OCI-LY3 (cell line): Measurements from ENCODE around the gene WDFY4.

Source experiments
- H2AFZ ChIP-seq: fragments of 200-600, 300-600 bp; shearing (Covaris generic); 2 replicates; pipeline ENCODE4 v1.6.0; 2014; ENCODE audit warnings: antibody characterized with exemption, low read depth, low read length
- H3K27ac ChIP-seq: fragments of 200-600, 300-600 bp; sonication (generic); 2 replicates; pipeline ENCODE4 v1.5.1; 2014; ENCODE audit warnings: mild to moderate bottlenecking, low read length, moderate library complexity, mixed read lengths
- H3K27me3 ChIP-seq: fragments of 200-600, 300-600 bp; sonication (generic); 2 replicates; pipeline ENCODE4 v1.6.1; 2014; ENCODE audit warnings: low read depth, low read length, mixed read lengths
- H3K36me3 ChIP-seq: fragments of 200-600, 300-600 bp; sonication (generic); replicated peaks from 2 replicates; pipeline ENCODE3; 2014; ENCODE audit warnings: low read depth, low read length, mixed read lengths
- H3K4me1 ChIP-seq: fragments of 300-600, 200-600 bp; sonication (generic); 2 replicates; pipeline ENCODE4 v1.6.1; 2014; ENCODE audit warnings: low read length, mixed read lengths
- H3K4me2 ChIP-seq: fragments of 200-600, 300-600 bp; sonication (generic); 2 replicates; pipeline ENCODE4 v1.6.1; 2014; ENCODE audit warnings: low read length, mixed read lengths
- H3K4me3 ChIP-seq: fragments of 300-600, 200-600 bp; sonication (generic); 2 replicates; pipeline ENCODE4 v1.5.1; 2014; ENCODE audit warnings: antibody characterized with exemption, mild to moderate bottlenecking, low read length, moderate library complexity
- H3K79me2 ChIP-seq: fragments of 300-600, 200-600 bp; shearing (Covaris generic); 2 replicates; pipeline ENCODE4 v1.6.1; 2014; ENCODE audit warnings: mild to moderate bottlenecking, low read length, mixed read lengths
- H3K9ac ChIP-seq: fragments of 300-600, 200-600 bp; shearing (Covaris generic); 2 replicates; pipeline ENCODE4 v1.6.0; 2014; ENCODE audit warnings: mild to moderate bottlenecking, low read length, moderate library complexity
- H3K9me3 ChIP-seq: fragments of 200-600, 300-600 bp; shearing (Covaris generic); 2 replicates; pipeline ENCODE4 v1.6.1; 2014; ENCODE audit warnings: low read length, mixed read lengths; ENCODE audit not compliant: insufficient read depth
- H4K20me1 ChIP-seq: fragments of 200-600, 300-600 bp; sonication (generic); 2 replicates; pipeline ENCODE4 v1.6.1; 2016; ENCODE audit warnings: low read length, mixed read lengths; ENCODE audit not compliant: insufficient read depth
- CTCF ChIP-seq: fragments of 200-600, 300-600 bp; sonication (generic); IDR thresholded peaks from 2 replicates; pipeline ENCODE4 v1.5.1; 2014; ENCODE audit warnings: antibody characterized with exemption, low read length, low read depth
- EZH2phosphoT487 ChIP-seq: fragments of 200-600 bp; shearing (Covaris generic); IDR thresholded peaks from 2 replicates; pipeline ENCODE4 v1.6.1; 2018; ENCODE audit warnings: antibody characterized with exemption, mixed run types, low read depth

WDFY4 gene

GRCh38 chr10:48881937-48882336 lies 197.3 kb downstream of the WDFY4 start:
- H3K4me1 ChIP-seq: no peaks in the 10 kb centered on the region
- H3K27me3 ChIP-seq: no peaks in the 10 kb centered on the region
- peaks cover 36% of the 10 kb centered on the region for H3K36me3 ChIP-seq
- H3K9me3 ChIP-seq: no peaks in the 10 kb centered on the region
- no peak overlapping the region for H3K4me2 ChIP-seq
- no peak for TF ChIP-seq CTCF
- no peak for TF ChIP-seq EZH2phosphoT487
- no peaks in the 10 kb centered on the region for H4K20me1 ChIP-seq
- no peaks in the 10 kb centered on the region for H3K79me2 ChIP-seq
- no peak overlapping the region for H3K27ac ChIP-seq
- no peak overlapping the region for H2AFZ ChIP-seq
- H3K9ac ChIP-seq: no peak overlapping the region
- H3K4me3 ChIP-seq: no peak overlapping the region

GRCh38 chr10:48882881-48883280 lies 198.2 kb downstream of the WDFY4 start:
- Histone ChIP-seq H3K36me3 (peaks cover 27% of the 10 kb centered on the region), H3K27ac (no peak overlapping the region), H3K4me2 (no peak overlapping the region), H3K27me3 (no peaks in the 10 kb centered on the region), H3K9me3 (no peaks in the 10 kb centered on the region), H3K79me2 (no peaks in the 10 kb centered on the region), H3K9ac (no peak overlapping the region), H4K20me1 (no peaks in the 10 kb centered on the region), H3K4me3 (no peak overlapping the region), H2AFZ (no peak overlapping the region), H3K4me1 (no peaks in the 10 kb centered on the region)
- TF ChIP-seq EZH2phosphoT487 (no peak), CTCF (no peak)

- Histone ChIP-seq H3K4me3 (no peak overlapping the region), H3K4me2 (no peak overlapping the region), H3K4me1 (no peaks in the 10 kb centered on the region), H2AFZ (no peak overlapping the region), H4K20me1 (no peaks in the 10 kb centered on the region), H3K9ac (no peak overlapping the region), H3K36me3 (peaks cover 19% of the 10 kb centered on the region), H3K9me3 (no peaks in the 10 kb centered on the region), H3K79me2 (no peaks in the 10 kb centered on the region), H3K27ac (no peak overlapping the region), H3K27me3 (no peaks in the 10 kb centered on the region)
- TF ChIP-seq CTCF (no peak), EZH2phosphoT487 (no peak)
Measured at GRCh38 chr10:48883701-48884100, 199.0 kb downstream of the WDFY4 start.

GRCh38 chr10:48884179-48885045 lies 199.7 kb downstream of the WDFY4 start:
- no peaks in the 10 kb centered on the region for H3K79me2 ChIP-seq
- H3K9me3 ChIP-seq: no peaks in the 10 kb centered on the region
- no peak overlapping the region for H3K27ac ChIP-seq
- no peak overlapping the region for H3K4me2 ChIP-seq
- no peak overlapping the region for H3K4me3 ChIP-seq
- peaks cover 15% of the 10 kb centered on the region for H3K36me3 ChIP-seq
- no peaks in the 10 kb centered on the region for H3K4me1 ChIP-seq
- no peaks in the 10 kb centered on the region for H3K27me3 ChIP-seq
- TF ChIP-seq CTCF (no peak), EZH2phosphoT487 (no peak)
- H4K20me1 ChIP-seq: no peaks in the 10 kb centered on the region
- H3K9ac ChIP-seq: no peak overlapping the region
- H2AFZ ChIP-seq: no peak overlapping the region
